ENCODE results near the gene HPCAL1.

Gene HPCAL1

GRCh38 chr2:10337449-10338269, 35.0 kb downstream of the HPCAL1 start:
- DNase-seq (ENCODE audit: low read depth), result no peak

GRCh38 chr2:10338270-10339188, 35.8 kb downstream of the HPCAL1 start:
- no peak for DNase-seq (ENCODE audit: low read depth)

GRCh38 chr2:10339647-10340592, 37.2 kb downstream of the HPCAL1 start:
- no peak for DNase-seq (ENCODE audit: low read depth)

- no peak for DNase-seq (ENCODE audit: low read depth)
These were observed 37.9 kb downstream of the HPCAL1 start for GRCh38 chr2:10340593-10340975.

GRCh38 chr2:10341193-10341592, 38.5 kb downstream of the HPCAL1 start:
- DNase-seq (ENCODE audit: low read depth), result no peak

- DNase-seq (ENCODE audit: low read depth), result no peak
These were observed 39.7 kb downstream of the HPCAL1 start for GRCh38 chr2:10342245-10342951.

- DNase-seq (ENCODE audit: low read depth), result no peak
These were observed 40.5 kb downstream of the HPCAL1 start for GRCh38 chr2:10343191-10343590.

GRCh38 chr2:10343658-10344057, 41.0 kb downstream of the HPCAL1 start:
- no peak for DNase-seq (ENCODE audit: low read depth)

GRCh38 chr2:10344105-10345066, 41.7 kb downstream of the HPCAL1 start:
- DNase-seq (ENCODE audit: low read depth), result no peak

GRCh38 chr2:10345126-10345525, 42.4 kb downstream of the HPCAL1 start:
- no peak for DNase-seq (ENCODE audit: low read depth)

- no peak for DNase-seq (ENCODE audit: low read depth)
These were observed 43.1 kb downstream of the HPCAL1 start for GRCh38 chr2:10345813-10346212.

GRCh38 chr2:10346929-10347561, 44.3 kb downstream of the HPCAL1 start:
- DNase-seq (ENCODE audit: low read depth), result no peak

- no peak for DNase-seq (ENCODE audit: low read depth)
These were observed 44.9 kb downstream of the HPCAL1 start for GRCh38 chr2:10347562-10347948.

- no peak for DNase-seq (ENCODE audit: low read depth)
These were observed 46.2 kb downstream of the HPCAL1 start for GRCh38 chr2:10348891-10349290.

GRCh38 chr2:10350761-10351160, 48.1 kb downstream of the HPCAL1 start:
- DNase-seq (ENCODE audit: low read depth), result no peak

GRCh38 chr2:10352361-10352760, 49.7 kb downstream of the HPCAL1 start:
- DNase-seq (ENCODE audit: low read depth), result no peak

GRCh38 chr2:10352972-10353371, 50.3 kb downstream of the HPCAL1 start:
- no peak for DNase-seq (ENCODE audit: low read depth)

GRCh38 chr2:10353931-10354330, 51.2 kb downstream of the HPCAL1 start:
- no peak for DNase-seq (ENCODE audit: low read depth)

- no peak for DNase-seq (ENCODE audit: low read depth)
These were observed 51.7 kb downstream of the HPCAL1 start for GRCh38 chr2:10354399-10354798.
